Renal cortical epithelial cell (primary cell): ENCODE data around the gene GGCX. TPM values are rescaled to one million over a fixed set of nuclear protein-coding genes. Genes with fewer than 3 reads are reported as not detected.

Experiments
- DNase-seq: peaks from one replicate; pipeline ENCODE4 v3.0.0-alpha.2; 2011; ENCODE audit warnings: low read depth
- total RNA-seq: library from RNA; depleted of rRNA; stranded (reverse); fragments of >200 nt; gene quantifications from 2 replicates; pipeline ENCODE4 v1.2.3, GENCODE V29; 2014

GGCX gene
- total RNA-seq, 1 donor from 2014 or later: 51.4 TPM

GRCh38 chr2:85541753-85542457, 19.4 kb downstream of the GGCX start:
- no peak for DNase-seq

DNA sequence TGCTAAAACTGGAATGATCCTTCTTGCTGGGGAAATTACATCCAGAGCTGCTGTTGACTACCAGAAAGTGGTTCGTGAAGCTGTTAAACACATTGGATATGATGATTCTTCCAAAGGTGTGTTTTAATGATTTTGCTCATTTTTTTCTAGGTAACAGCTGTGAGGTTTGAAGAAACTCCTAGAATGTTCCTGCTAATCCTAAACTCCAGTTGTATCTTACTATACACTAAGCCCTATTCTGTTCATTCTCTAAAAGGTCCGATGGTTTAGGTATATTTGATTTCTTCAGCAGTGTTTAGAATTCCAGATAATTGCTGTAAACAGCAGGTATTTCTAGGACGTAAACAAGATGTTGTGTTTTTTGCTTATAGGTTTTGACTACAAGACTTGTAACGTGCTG, 20.0 kb downstream of the GGCX start:
- DNase-seq: no peak

GRCh38 chr2:85540133-85540648, 21.1 kb downstream of the GGCX start:
- DNase-seq: no peak

DNA sequence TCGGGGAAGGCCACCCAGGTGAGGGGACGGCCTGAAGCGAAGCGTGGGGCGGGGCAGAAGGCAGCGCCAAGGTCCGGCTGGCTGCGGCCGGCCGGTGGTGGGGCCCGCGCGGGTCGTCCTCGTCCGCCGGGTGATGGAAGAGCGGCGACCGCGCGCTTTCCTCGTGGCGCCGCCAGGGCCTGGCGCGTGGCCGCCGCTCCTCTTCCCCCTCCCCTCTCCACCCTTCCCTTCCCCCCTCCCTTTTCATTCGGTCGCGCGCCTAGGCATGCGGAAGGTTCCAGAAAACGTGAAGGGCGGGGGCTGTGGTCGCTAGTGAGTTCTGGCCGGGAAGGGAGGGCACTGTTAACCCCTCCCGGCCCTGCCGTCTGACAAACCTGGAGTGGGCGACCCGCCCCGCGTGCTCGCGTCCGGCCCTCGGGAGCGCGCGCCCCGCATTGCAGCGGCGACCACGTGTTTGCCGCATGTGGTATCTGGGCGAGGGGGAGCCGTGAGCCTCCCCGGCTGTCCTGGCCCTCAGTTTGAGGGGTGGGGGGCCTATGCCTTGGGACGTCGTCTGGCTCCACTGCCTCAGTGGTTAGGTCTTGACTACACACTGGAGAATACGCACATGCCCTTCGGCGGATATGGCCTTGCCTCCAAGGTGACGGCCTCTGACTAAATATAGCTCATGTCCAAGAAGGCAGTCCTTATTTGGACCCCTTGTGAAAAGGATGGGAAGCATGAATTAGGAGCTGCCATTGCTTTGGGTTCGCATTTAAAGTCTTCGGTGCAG, 21.7 kb downstream of the GGCX start:
- no peak for DNase-seq

GRCh38 chr2:85538507-85539360, 22.6 kb downstream of the GGCX start, which contains the start of gene MAT2A:
Gene MAT2A, plus strand, starts transcription at chr2:85539168. Its CDS starts 120 bp downstream, at chr2:85539288.
- DNase-seq: peak; percentile 62

DNA sequence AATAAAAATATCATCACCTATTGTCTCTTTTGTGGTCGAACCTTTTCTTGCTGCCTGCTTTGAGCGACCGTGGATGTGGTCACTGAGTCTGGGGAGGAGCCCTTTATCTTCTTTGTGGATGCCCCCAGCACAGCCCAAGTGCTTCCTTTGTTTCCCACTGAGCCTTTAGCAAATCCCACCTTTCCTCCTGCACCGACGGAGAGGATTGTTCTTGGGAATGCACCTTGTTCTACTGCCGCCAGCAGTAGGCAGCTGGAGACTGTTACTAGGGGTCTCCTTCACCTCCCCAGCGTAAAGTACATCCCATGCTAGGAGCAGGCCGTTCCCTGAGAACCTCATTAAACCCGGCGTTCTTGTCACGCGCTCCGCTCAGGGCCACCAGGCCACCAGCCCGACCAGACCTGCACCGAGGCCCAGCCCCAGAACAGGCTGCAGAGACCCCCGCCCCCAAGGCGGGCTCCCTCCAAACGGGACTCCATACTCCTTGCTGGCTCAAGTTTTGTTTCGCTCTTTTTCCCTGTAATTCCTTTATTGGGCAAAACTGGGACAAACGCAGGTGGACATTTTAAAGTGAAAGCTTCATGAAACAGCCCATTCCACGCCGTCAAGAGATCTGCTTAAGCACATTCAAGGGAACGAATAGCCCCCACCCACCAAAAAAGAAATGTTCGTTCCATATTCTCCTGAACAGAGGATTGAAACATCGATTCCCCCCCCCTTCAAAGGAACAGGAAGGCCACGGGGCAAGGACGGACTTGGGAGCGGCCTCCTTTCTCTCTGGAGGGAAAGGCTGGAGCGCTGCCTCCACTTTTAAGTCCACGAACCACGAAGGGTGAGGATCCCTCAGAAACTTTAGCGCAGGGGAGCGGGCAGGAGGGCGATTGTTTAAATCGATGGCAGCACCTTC, 23.4 kb downstream of the GGCX start:
- peak; percentile 21 for DNase-seq

DNA sequence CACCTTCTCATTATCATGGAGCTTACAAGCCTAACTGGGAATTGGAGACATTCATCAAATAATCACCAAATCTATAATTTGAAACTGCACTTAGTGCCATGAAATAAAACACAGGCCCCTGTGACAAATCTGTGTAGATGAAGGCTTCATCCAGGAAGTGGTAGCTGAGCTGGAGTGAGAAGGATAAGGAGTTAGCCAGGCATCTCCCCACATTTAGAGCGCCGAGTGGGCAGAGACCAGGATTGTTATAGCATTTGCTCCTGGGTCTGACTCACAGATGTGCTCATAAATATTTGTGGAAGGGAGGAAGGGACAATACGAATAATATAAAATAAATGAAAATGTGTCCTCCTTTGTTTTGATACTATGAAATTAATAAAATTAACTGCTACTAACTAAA, 24.8 kb downstream of the GGCX start:
- peak; percentile 77 for DNase-seq

GRCh38 chr2:85534881-85535280, 26.4 kb downstream of the GGCX start:
- no peak for DNase-seq

- no peak for DNase-seq
These were observed 27.2 kb downstream of the GGCX start for GRCh38 chr2:85534099-85534498.

- no peak for DNase-seq
These were observed 29.7 kb downstream of the GGCX start for GRCh38 chr2:85531589-85531988.

DNA sequence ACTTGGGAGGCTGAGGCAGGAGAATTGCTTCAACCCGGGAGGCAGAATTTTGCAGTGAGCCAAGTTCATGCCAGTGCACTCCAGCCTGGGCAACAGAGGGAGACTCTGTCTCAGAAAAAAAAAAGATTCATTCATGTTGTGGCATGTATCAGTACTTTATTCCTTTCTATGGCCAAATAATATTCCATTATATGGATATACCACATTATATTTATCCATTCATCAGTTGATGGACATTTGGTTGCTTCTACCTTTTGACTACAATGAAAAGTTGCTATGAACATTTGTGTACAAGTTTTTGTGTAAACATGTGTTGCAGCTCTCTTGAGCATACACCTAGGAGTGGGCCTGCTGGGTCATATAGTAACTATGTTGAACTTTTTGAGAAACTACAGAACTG, 31.5 kb downstream of the GGCX start:
- DNase-seq: no peak

GRCh38 chr2:85528355-85528754, 32.9 kb downstream of the GGCX start:
- DNase-seq: no peak

- no peak for DNase-seq
These were observed 33.5 kb downstream of the GGCX start for GRCh38 chr2:85527787-85528186.

DNA sequence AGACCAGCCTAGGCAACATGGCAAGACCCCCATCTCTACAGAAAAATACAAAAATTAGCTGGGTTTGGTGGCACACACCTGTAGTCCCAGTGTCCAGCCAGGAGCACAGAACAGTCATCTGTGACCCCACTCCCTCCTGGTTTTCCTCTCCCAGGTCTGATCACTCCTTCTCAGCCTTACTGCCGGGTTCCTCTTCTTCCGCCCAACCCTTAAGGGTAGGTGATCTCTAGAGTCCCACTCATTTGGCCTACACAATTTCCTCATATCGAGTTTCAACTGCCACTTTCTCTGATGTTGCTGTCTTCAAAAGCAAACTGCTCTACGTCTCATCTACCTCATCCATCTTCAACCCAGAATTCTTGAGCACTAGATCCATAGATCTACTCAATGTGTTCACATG, 35.7 kb downstream of the GGCX start:
- no peak for DNase-seq

GRCh38 chr2:85525029-85525428, 36.3 kb downstream of the GGCX start:
- DNase-seq: no peak

DNA sequence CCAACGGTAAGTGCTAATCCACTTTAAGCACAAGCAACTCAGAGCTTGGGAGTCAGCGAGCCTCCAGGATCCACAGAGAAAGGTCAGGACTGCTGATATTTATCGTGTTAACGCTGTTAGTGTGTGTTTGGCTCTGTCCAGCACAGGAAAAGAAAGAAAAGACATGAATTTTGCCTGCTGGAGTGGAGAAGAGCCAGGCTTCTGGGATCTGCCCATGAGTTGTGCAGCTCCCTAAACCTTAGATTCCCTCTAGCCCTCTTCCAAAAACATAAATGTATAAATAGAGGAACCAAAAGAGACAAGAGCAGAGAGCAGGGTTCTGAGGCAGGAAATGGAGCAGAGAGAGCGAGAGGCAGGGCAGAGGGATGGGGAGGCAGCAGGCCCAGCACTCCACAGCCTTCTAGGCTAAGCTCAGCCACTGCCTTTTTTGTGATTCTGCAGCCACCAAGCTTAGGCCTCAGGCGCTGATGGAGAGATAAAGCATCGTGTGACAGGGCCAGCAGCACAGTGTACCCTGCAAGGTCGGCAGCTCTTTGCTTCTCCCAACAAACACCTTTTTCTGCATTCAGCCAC, 36.9 kb downstream of the GGCX start:
- DNase-seq: no peak

GRCh38 chr2:85523903-85524335, 37.4 kb downstream of the GGCX start:
- DNase-seq: no peak

- no peak for DNase-seq
These were observed 38.0 kb downstream of the GGCX start for GRCh38 chr2:85523062-85523902.

DNA sequence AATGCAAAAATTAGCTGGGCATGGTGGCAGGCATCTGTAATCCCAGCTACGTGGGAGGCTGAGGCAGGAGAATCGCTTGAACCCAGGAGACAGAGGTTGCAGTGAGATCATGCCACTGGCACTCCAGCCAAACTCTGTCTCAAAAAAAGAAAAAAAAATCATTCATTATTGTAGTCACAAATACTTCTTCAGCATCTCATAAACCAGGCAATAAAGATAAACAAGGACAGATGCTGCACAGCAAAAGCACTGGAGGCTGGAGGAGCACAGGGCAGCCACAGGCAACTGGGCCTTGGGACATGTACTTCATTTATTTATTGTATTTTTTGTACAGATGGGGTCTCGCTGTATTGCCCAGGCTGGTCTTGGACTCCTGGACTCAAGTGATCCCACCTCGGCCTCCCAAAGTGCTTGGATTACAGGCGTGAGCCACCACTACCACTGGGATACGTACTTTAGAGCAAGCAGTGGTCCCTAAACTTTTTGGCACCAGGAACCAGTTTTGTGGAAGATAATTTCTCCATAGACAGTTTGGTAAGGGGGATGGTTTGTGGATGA, 39.1 kb downstream of the GGCX start:
- no peak for DNase-seq
